ENCODE results near the gene KLHL14.
"Not testable (repeated sequence)": the region's sequence is repeated elsewhere in the genome, so short reads cannot be mapped to it uniquely, and the experiment has no call there.

Gene KLHL14, protein sequence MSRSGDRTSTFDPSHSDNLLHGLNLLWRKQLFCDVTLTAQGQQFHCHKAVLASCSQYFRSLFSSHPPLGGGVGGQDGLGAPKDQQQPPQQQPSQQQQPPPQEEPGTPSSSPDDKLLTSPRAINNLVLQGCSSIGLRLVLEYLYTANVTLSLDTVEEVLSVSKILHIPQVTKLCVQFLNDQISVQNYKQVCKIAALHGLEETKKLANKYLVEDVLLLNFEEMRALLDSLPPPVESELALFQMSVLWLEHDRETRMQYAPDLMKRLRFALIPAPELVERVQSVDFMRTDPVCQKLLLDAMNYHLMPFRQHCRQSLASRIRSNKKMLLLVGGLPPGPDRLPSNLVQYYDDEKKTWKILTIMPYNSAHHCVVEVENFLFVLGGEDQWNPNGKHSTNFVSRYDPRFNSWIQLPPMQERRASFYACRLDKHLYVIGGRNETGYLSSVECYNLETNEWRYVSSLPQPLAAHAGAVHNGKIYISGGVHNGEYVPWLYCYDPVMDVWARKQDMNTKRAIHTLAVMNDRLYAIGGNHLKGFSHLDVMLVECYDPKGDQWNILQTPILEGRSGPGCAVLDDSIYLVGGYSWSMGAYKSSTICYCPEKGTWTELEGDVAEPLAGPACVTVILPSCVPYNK

DNA sequence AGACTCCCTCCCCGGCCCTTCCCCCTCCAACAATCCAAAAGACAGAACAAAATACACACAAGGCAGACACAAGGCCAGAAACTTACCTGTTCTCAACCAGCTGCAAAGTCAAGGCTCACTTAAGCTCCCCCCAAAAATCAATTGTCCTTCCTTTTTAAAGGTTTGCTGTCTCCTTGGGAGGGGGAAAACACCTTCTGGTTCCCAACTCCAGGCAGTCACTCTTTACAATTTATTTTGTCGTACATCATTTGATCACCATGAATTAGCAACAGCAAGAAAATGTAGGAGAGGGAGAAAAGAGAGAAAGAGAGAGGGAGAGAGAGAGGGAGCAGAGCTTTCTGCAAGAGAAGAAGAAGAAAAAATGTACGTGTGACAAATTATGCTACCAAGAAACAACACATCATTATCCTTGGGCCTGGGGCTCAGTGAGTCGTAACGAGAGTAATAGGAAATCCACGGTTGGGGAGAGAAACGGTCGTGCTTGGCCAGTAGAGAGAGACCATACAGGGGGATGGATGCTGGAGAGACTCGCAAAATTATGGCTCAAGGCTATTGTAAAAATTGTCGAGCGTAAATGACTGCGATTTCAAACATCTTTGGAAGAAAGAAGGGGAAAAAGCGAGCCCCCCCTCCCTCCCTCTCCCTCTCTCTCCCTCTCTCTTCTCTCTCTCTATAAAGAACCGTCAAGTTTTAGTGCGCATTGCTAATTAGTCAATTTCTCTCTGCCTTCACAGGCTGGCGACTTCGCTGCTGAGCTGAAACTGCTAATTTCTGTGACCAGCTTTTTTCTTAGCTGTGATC lies at the start of gene KLHL14:
Gene KLHL14, minus strand, starts transcription at position 443 of the 801 bp plus-strand sequence. CDS start 2,432 bp downstream, outside the sequence.
- Histone ChIP-seq H3K9ac (ENCODE audit: low read depth, low read length) (peak within 1 kb of the TSS; percentile 45; the same call in 1 of the 2 replicates), H3K4me1 (ENCODE audit: insufficient read depth, low read length) (peaks cover 15% of the 10 kb centered on the region), H3K36me3 (ENCODE audit: insufficient read depth, low read length) (no peaks in the 10 kb centered on the region), H3K9me3 (ENCODE audit: control insufficient read depth, insufficient read depth, low read length) (no peaks in the 10 kb centered on the region)

DNA sequence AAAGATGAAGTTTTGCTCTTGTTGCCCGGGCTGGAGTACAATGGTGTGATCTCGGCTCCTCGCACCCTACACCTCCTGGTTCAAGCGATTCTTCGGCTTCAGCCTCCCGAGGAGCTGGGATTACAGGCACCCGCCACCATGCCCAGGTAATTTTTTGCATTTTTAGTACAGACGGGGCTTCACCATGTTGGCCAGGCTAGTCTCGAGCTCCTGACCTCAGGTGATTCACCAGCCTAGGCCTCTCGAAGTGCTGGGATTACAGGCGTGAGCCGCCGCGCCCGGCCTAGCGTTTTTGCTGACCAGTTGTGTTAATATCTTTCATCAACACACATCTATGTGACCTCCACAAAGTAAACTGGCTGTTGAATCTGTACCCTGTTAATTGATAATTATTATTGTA lies 49.4 kb upstream of the KLHL14 start:
- Histone ChIP-seq H3K9me3 (ENCODE audit: control insufficient read depth, insufficient read depth, low read length) (no peaks in the 10 kb centered on the region; the same call in 1 of the 2 replicates), H3K9ac (ENCODE audit: low read depth, low read length) (no peak overlapping the region), H3K4me1 (ENCODE audit: insufficient read depth, low read length) (no peaks in the 10 kb centered on the region), H3K36me3 (ENCODE audit: insufficient read depth, low read length) (no peaks in the 10 kb centered on the region)

DNA sequence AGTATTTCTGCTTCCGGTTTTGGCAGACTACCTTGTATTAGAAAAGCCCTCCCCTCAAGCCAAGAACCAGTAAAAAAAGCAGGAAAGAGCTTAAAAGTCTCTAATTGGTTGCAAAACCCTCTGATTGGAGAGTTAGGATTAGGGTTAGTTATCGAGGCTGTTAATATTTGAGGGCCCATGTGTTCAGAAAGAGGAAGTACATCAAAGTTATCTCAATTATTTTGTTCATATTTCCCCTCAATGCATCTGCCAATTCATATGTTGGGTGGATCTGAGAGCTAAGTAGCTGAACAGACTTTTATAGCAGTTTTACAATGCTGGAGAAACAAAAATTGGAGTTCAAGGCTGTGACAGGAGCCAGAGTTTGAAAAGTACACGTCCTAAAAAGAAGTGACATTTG lies 43.1 kb upstream of the KLHL14 start:
- Histone ChIP-seq H3K36me3 (ENCODE audit: insufficient read depth, low read length) (no peaks in the 10 kb centered on the region), H3K9me3 (ENCODE audit: control insufficient read depth, insufficient read depth, low read length) (no peaks in the 10 kb centered on the region), H3K4me1 (ENCODE audit: insufficient read depth, low read length) (no peaks in the 10 kb centered on the region), H3K9ac (ENCODE audit: low read depth, low read length) (no peak overlapping the region)

DNA sequence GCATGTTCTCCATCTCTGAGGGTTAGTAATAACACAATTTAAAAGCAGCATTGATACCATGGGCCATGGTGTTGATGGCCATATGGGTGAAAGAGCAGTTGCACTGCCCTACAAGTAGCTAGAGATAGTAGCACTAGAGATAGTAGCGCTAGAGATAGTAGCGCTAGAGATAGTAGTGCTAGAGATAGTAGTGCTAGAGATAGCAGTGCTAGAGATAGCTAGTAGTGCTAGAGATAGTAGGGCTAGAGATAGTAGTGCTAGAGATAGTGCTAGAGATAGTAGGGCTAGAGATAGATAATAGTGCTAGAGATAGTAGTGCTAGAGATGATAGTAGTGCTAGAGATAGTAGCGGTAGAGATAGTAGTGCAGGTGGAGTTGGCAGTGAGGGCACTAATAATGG lies 39.5 kb upstream of the KLHL14 start:
- no peak overlapping the region for H3K9ac ChIP-seq (ENCODE audit: low read depth, low read length)
- H3K36me3 ChIP-seq (ENCODE audit: insufficient read depth, low read length), result no peaks in the 10 kb centered on the region

DNA sequence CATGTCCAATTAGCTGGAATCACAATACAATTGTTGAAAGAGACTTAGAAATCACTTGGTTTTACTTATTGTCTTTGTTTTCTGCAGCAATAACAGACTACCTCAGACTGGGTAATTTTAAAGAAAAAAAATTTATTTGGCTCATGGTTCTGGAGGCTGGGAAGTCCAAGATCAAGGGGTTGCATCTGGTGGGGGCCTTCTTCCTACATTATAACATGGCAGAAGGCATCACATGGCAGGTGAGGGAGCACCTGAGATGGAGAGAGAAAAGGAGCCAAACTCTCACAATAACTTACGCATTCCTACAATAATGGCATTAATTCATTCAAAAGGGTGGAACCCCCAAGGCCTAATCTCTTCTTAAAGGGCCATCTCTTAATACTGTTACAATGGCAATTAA lies 37.5 kb upstream of the KLHL14 start:
- no peak overlapping the region for H3K9ac ChIP-seq (ENCODE audit: low read depth, low read length)
- no peaks in the 10 kb centered on the region for H3K4me1 ChIP-seq (ENCODE audit: insufficient read depth, low read length)
- no peaks in the 10 kb centered on the region for H3K9me3 ChIP-seq (ENCODE audit: control insufficient read depth, insufficient read depth, low read length)
- H3K36me3 ChIP-seq (ENCODE audit: insufficient read depth, low read length), result no peaks in the 10 kb centered on the region

More for the DNA sequence above, 39.5 kb upstream of the KLHL14 start:
- H3K9me3 ChIP-seq (ENCODE audit: control insufficient read depth, insufficient read depth, low read length), result no peaks in the 10 kb centered on the region
- no peaks in the 10 kb centered on the region for H3K4me1 ChIP-seq (ENCODE audit: insufficient read depth, low read length)

DNA sequence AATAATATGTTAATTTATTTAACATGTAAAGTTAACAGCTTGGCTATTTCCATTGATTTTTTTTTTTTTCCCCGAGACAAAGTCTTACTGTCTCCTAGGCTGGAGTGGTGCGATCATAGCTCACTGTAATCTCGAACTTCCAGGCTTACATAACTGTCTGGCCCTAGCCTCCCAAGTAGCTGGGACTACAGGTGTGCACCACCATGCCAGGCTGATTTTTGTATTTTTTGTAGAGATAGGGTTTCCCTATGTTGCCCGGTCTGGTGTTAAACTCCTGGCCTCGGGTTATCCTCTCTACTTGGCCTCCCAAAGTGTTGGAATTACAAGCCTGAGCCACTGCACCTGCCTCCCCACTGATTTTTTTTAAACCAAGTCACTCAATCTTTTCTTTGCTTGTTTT lies 32.5 kb upstream of the KLHL14 start:
- H3K9ac ChIP-seq (ENCODE audit: low read depth, low read length), result no peak overlapping the region
- no peaks in the 10 kb centered on the region for H3K9me3 ChIP-seq (ENCODE audit: control insufficient read depth, insufficient read depth, low read length)
- H3K4me1 ChIP-seq (ENCODE audit: insufficient read depth, low read length), result no peaks in the 10 kb centered on the region
- H3K36me3 ChIP-seq (ENCODE audit: insufficient read depth, low read length), result no peaks in the 10 kb centered on the region

DNA sequence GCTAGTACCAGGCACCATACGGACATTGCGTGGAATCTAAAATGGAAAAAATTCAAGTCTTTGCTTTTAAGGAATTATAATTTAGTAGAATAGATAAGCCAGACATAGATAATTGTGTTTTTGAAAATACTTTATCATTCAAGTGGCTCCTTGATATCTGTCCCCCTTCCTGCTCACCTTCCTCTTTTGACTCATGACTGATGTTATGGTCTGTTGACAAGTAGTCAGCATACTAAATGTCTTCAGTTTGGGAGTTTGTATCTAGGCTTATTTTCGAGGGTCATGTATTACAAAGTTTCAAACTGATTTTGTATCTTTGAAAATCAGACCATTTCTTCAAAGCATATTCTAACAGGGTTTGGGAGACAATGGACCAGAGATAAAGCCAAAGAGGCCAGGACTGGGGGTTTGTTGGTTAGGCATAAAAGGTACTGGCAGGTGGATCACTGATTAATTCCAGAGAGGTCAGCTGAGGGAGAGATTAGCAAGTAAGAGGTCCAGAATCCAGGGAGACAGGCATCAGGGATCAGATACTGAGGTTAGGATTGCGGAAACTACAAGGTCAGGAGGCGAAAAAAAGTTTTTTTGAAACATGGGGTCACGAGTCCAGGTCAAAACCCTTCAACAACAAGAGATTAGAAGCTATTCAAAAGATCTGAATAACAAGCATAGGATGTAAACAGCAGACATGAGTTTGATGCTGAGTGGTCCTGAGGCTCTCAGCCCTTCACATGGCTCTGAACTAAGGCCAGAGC lies 31.5 kb upstream of the KLHL14 start:
- Histone ChIP-seq H3K9ac (ENCODE audit: low read depth, low read length) (no peak overlapping the region), H3K36me3 (ENCODE audit: insufficient read depth, low read length) (no peaks in the 10 kb centered on the region), H3K9me3 (ENCODE audit: control insufficient read depth, insufficient read depth, low read length) (no peaks in the 10 kb centered on the region), H3K4me1 (ENCODE audit: insufficient read depth, low read length) (no peaks in the 10 kb centered on the region)

DNA sequence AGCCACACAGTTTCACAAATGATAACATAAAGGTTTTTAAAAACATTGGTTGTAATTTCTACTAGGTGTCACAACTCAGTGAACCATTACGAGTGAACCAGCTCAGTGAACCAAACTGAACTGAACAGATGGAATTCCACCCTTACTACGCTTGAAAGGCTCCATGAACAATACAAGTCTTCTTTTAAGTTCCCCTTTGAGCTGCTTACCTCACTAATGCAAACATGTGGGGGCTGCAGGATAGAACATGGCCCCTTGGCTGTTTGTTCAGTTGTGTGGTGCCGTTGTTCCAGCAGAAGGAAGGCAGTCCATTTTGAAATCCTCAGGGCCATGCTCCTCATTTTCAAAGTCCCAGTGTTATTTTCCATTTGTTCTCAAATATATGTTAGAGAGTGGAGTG lies 30.7 kb upstream of the KLHL14 start:
- Histone ChIP-seq H3K9ac (ENCODE audit: low read depth, low read length) (no peak overlapping the region), H3K4me1 (ENCODE audit: insufficient read depth, low read length) (no peaks in the 10 kb centered on the region)

DNA sequence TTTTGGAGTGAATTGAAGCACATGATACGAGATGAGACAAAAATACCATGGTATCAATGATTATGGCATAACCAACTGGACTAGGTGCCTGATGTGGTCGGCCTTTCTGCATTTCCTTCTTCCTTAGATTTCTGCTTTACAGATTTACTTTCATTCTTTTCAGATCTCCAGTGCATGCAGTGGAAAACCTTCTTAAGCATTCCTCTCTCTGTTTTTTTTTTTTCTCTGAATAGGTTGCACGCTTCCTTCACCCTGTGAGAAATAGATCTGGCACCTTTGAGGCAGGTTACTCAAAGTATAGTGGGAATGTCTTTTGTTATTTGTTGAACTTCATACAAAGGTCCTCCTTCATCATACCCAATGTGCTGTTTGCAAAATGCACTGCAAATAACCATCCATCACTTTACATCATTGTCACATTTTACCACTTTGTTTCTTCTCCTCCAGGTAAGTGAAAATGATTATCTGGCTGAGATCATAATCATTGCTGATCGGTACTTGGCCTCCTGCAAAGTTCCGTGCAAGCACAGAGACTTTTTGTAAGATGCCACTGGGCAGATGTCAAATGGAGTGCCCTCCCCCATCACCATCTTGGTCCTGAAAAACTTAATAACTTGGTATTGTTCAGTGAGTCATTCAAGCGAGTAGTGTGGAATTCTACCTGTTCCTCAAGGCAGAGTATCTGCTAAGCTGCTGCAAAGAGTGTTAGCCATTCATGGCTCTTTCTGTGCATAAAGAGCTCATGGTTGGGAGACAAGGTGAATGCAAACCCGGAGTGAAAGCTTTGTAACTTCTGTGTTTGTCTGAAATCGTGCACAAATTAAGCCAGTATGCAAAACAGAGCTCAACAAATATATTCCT lies 30.0 kb upstream of the KLHL14 start:
- Histone ChIP-seq H3K4me1 (ENCODE audit: insufficient read depth, low read length) (no peaks in the 10 kb centered on the region), H3K36me3 (ENCODE audit: insufficient read depth, low read length) (no peaks in the 10 kb centered on the region), H3K9me3 (ENCODE audit: control insufficient read depth, insufficient read depth, low read length) (no peaks in the 10 kb centered on the region), H3K9ac (ENCODE audit: low read depth, low read length) (no peak overlapping the region)

More for the DNA sequence above, 30.7 kb upstream of the KLHL14 start:
- Histone ChIP-seq H3K36me3 (ENCODE audit: insufficient read depth, low read length) (no peaks in the 10 kb centered on the region), H3K9me3 (ENCODE audit: control insufficient read depth, insufficient read depth, low read length) (no peaks in the 10 kb centered on the region)

DNA sequence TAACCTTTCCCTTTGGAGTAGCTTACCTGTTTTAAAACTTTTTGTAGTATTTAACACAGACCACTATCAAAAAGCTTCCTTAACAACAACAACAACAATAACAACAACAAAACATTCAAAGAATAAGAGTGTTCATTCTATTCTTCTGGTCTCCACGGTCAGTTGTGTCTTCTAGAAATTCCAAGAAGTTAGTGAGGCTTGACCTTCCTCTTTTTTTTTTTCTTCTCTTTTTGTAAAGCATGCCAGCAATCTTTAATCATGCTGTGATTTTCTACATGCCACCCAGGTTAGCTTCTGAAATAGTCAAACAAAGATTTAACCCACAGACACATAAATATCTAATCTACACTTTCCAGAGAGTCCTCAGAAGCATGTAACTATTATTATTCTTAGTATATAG lies 28.4 kb upstream of the KLHL14 start:
- H3K4me1 ChIP-seq (ENCODE audit: insufficient read depth, low read length), result no peaks in the 10 kb centered on the region
- no peaks in the 10 kb centered on the region for H3K9me3 ChIP-seq (ENCODE audit: control insufficient read depth, insufficient read depth, low read length)
- no peak overlapping the region for H3K9ac ChIP-seq (ENCODE audit: low read depth, low read length)
- no peaks in the 10 kb centered on the region for H3K36me3 ChIP-seq (ENCODE audit: insufficient read depth, low read length)

DNA sequence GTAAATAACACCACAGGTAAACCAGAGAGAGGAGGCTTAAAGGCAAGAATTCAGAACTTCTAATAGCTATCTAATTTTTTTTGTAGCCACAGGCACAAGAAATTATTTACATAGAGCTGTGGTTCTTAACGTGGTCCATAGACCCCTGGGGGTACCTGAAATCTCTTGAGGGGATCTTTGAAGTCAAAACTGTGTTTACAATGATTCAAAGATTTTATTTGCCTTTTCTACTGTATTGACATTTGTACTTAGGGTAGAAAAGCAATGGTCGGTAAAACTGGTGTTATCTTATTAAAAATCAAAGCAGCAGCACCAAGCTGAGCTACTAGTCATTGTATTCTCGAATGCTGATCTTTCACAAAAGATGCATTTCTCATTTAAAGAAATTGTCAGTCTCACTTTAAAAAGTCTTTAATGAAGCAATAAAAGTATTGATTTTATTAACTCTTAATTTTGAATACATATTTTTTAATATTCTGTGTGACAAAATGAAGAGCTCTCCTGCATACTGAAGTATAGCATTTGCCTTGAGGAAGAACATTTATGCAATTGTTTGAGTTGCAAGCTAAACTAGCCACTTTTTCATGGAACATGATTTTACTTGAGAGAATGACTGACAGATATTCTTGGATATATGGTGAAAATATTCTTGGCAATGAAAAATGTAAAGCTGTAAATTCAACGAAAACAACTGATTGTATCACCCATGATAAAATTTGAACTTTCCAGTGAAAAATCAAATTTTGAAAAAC lies 25.6 kb upstream of the KLHL14 start:
- H3K9ac ChIP-seq (ENCODE audit: low read depth, low read length), result no peak overlapping the region
- no peaks in the 10 kb centered on the region for H3K4me1 ChIP-seq (ENCODE audit: insufficient read depth, low read length)
- H3K36me3 ChIP-seq (ENCODE audit: insufficient read depth, low read length), result no peaks in the 10 kb centered on the region
- H3K9me3 ChIP-seq (ENCODE audit: control insufficient read depth, insufficient read depth, low read length), result no peaks in the 10 kb centered on the region

DNA sequence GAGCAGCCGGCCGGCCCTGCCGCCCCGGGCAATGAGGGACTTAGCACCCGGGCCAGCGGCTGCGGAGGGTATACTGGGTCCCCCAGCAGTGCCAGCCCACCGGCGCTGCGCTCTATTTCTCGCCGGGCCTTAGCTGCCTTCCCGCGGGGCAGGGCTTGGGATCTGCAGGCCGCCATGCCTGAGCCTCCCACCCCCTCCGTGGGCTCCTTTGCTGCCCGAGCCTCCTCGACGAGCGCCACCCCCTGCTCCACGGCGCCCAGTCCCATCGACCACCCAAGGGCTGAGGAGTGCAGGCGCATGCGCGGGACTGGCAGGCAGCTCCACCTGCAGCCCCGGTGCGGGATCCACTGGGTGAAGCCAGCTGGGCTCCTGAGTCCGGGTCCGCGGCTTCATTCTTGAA lies 21.8 kb upstream of the KLHL14 start:
- not testable (repeated sequence) for H3K4me1 ChIP-seq (ENCODE audit: insufficient read depth, low read length); H3K9me3 ChIP-seq (ENCODE audit: control insufficient read depth, insufficient read depth, low read length); H3K9ac ChIP-seq (ENCODE audit: low read depth, low read length); H3K36me3 ChIP-seq (ENCODE audit: insufficient read depth, low read length)

DNA sequence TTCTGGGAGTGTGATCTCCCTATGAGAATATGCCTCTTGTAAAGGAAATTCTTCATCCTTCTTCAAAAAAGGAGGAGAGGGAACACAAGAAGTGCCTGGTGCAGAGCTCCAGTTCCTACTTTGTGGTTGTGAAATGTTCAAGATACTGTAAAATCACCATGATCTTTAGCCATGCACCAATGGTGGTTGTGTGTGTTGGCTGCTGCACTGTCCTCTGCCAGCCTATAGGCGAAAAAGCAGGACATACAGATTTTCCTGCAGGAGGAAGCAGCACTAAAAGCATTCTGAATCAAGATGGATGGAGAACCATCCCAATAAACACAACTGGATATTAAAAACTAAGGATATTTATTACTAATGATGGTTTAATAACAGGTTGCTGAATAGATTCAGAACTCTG lies 6.2 kb upstream of the KLHL14 start:
- no peaks in the 10 kb centered on the region for H3K9me3 ChIP-seq (ENCODE audit: control insufficient read depth, insufficient read depth, low read length)
- H3K36me3 ChIP-seq (ENCODE audit: insufficient read depth, low read length), result no peaks in the 10 kb centered on the region
- H3K9ac ChIP-seq (ENCODE audit: low read depth, low read length), result no peak overlapping the region
- H3K4me1 ChIP-seq (ENCODE audit: insufficient read depth, low read length), result peaks cover 10% of the 10 kb centered on the region; the same call in 1 of the 2 replicates

All from ES-I3 (cell line).